HL-60 (cell line): ENCODE measurements around the gene PLD6.

ENCODE experiments used
- DNase-seq, 2 experiments: peaks; one replicate each; pipeline ENCODE4 v3.0.0-alpha.2; 2010 to 2020; ENCODE audit warnings: low read depth in 1 of 2, low spot score in 1 of 2
- H3K27ac ChIP-seq: fragments of 250-450 bp; sonication (Bioruptor Pico); replicated peaks from 2 replicates; pipeline ENCODE4 v1.5.1; 2020; ENCODE audit warnings: mild to moderate bottlenecking, moderate library complexity
- H3K27me3 ChIP-seq: fragments of 250-450 bp; sonication (Bioruptor Pico); 2 replicates; pipeline ENCODE4 v1.5.1; 2021; ENCODE audit warnings: mild to moderate bottlenecking, moderate library complexity; ENCODE audit not compliant: insufficient read depth, poor library complexity, severe bottlenecking
- H3K4me3 ChIP-seq: replicated peaks from 2 replicates; pipeline ENCODE4 v1.5.1; 2011; ENCODE audit warnings: mild to moderate bottlenecking, control low read depth, low read length; ENCODE audit not compliant: insufficient read depth
- GABPA ChIP-seq: IDR thresholded peaks from 2 replicates; pipeline ENCODE4 v1.6.1; 2012; ENCODE audit warnings: low read depth
- POLR2AphosphoS5 ChIP-seq: IDR thresholded peaks from 2 replicates; pipeline ENCODE4 v1.6.1; 2012; ENCODE audit warnings: low read depth
- SPI1 ChIP-seq: IDR thresholded peaks from 2 replicates; pipeline ENCODE4 v1.6.1; 2012; ENCODE audit warnings: low read depth, mild to moderate bottlenecking, borderline replicate concordance
- TF ChIP-seq, protein P1 (sequence below): IDR thresholded peaks from one replicate; pipeline ENCODE4 v1.5.1; 2011; ENCODE audit warnings: low read length, control low read depth, inconsistent platforms; ENCODE audit not compliant: insufficient read depth
- TF ChIP-seq, protein P2 (sequence below): IDR thresholded peaks from 2 replicates; pipeline ENCODE4 v1.6.1; 2012; ENCODE audit warnings: low read depth; ENCODE audit not compliant: insufficient replicate concordance

The PLD6 gene

GRCh38 chr17:17154981-17155380 is 51.2 kb downstream of the PLD6 start:
- Histone ChIP-seq H3K4me3 (no peak overlapping the region), H3K27me3 (no peaks in the 10 kb centered on the region), H3K27ac (no peak overlapping the region)
- TF ChIP-seq, protein P1, sequence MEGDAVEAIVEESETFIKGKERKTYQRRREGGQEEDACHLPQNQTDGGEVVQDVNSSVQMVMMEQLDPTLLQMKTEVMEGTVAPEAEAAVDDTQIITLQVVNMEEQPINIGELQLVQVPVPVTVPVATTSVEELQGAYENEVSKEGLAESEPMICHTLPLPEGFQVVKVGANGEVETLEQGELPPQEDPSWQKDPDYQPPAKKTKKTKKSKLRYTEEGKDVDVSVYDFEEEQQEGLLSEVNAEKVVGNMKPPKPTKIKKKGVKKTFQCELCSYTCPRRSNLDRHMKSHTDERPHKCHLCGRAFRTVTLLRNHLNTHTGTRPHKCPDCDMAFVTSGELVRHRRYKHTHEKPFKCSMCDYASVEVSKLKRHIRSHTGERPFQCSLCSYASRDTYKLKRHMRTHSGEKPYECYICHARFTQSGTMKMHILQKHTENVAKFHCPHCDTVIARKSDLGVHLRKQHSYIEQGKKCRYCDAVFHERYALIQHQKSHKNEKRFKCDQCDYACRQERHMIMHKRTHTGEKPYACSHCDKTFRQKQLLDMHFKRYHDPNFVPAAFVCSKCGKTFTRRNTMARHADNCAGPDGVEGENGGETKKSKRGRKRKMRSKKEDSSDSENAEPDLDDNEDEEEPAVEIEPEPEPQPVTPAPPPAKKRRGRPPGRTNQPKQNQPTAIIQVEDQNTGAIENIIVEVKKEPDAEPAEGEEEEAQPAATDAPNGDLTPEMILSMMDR: no peak
- no peak for TF ChIP-seq GABPA
- DNase-seq: no peak

- Histone ChIP-seq H3K27ac (no peak overlapping the region), H3K27me3 (no peaks in the 10 kb centered on the region), H3K4me3 (no peak overlapping the region)
- TF ChIP-seq GABPA: no peak
- TF ChIP-seq POLR2AphosphoS5: no peak
- TF ChIP-seq, protein P2, sequence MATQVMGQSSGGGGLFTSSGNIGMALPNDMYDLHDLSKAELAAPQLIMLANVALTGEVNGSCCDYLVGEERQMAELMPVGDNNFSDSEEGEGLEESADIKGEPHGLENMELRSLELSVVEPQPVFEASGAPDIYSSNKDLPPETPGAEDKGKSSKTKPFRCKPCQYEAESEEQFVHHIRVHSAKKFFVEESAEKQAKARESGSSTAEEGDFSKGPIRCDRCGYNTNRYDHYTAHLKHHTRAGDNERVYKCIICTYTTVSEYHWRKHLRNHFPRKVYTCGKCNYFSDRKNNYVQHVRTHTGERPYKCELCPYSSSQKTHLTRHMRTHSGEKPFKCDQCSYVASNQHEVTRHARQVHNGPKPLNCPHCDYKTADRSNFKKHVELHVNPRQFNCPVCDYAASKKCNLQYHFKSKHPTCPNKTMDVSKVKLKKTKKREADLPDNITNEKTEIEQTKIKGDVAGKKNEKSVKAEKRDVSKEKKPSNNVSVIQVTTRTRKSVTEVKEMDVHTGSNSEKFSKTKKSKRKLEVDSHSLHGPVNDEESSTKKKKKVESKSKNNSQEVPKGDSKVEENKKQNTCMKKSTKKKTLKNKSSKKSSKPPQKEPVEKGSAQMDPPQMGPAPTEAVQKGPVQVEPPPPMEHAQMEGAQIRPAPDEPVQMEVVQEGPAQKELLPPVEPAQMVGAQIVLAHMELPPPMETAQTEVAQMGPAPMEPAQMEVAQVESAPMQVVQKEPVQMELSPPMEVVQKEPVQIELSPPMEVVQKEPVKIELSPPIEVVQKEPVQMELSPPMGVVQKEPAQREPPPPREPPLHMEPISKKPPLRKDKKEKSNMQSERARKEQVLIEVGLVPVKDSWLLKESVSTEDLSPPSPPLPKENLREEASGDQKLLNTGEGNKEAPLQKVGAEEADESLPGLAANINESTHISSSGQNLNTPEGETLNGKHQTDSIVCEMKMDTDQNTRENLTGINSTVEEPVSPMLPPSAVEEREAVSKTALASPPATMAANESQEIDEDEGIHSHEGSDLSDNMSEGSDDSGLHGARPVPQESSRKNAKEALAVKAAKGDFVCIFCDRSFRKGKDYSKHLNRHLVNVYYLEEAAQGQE: no peak
- TF ChIP-seq SPI1: no peak
- TF ChIP-seq, protein P1: no peak
- DNase-seq: no peak
These were observed 51.6 kb downstream of the PLD6 start for GRCh38 chr17:17154556-17154955.

GRCh38 chr17:17153709-17154108 is 52.4 kb downstream of the PLD6 start:
- Histone ChIP-seq H3K27me3 (no peaks in the 10 kb centered on the region), H3K27ac (no peak overlapping the region), H3K4me3 (no peak overlapping the region)
- TF ChIP-seq, protein P1: no peak
- TF ChIP-seq SPI1: no peak
- no peak for TF ChIP-seq POLR2AphosphoS5
- TF ChIP-seq, protein P2: no peak
- TF ChIP-seq GABPA: no peak
- no peak for DNase-seq

DNA sequence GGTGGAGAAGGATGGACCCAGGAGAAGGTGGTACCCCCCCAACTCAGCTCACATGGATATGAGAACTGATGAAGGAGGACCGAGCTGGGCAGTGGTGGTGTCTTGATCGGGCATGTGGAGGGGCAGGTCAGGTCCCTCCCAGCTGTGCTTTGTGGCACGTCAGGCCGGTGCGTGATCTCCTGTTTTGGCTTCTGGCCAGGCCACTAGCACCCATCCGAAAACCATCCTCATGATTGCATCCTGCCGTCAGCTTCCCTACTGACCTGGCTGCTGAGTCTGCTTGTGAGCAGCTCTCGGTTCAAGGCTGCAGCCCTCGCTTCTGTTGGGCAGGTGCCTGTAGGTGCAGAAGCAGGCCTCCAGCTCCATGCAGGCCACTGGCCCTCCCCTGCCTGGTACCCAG is 53.1 kb downstream of the PLD6 start:
- no peak for TF ChIP-seq GABPA
- TF ChIP-seq, protein P2: no peak

More for the DNA sequence above, 53.1 kb downstream of the PLD6 start:
- DNase-seq: no peak
- no peak overlapping the region for H3K4me3 ChIP-seq
- H3K27ac ChIP-seq: no peak overlapping the region
- no peaks in the 10 kb centered on the region for H3K27me3 ChIP-seq
